Vagina (tissue), 2 donors: ENCODE data around the gene HNF1A.

Experiments used
- POLR2A ChIP-seq, 2 donors: fragments of 450-650 bp; IDR thresholded peaks; one replicate each; pipeline ENCODE4 v1.6.1; 2017; ENCODE audit warnings: antibody characterized with exemption in 2 of 2, mild to moderate bottlenecking in 2 of 2, moderate library complexity in 2 of 2
- POLR2AphosphoS5 ChIP-seq, 2 donors: sonication (generic); formaldehyde crosslinking; IDR thresholded peaks; one replicate each; pipeline ENCODE4 v1.9.0; 2017; ENCODE audit warnings: antibody characterized with exemption in 2 of 2, mild to moderate bottlenecking in 2 of 2, low read depth in 1 of 2; ENCODE audit not compliant: insufficient read depth in 1 of 2
- TF ChIP-seq, protein P1 (sequence below), 3 experiments: fragments of 450-650 bp in 2 of 3; fragments of 200-600 bp in 1 of 3; sonication (generic) in 1 of 3; IDR thresholded peaks; one replicate each; pipeline ENCODE4 v1.5.1; 2017 to 2019; ENCODE audit warnings: antibody characterized with exemption in 3 of 3, mild to moderate bottlenecking in 2 of 3, moderate library complexity in 2 of 3

- TF ChIP-seq POLR2A (IDR thresholded peaks at IDR 0.05) (no peak), POLR2AphosphoS5 (IDR thresholded peaks at IDR 0.05; ENCODE audit: insufficient read depth in 1 of 2, low read depth in 1 of 2) (no peak)
- TF ChIP-seq, protein P1, sequence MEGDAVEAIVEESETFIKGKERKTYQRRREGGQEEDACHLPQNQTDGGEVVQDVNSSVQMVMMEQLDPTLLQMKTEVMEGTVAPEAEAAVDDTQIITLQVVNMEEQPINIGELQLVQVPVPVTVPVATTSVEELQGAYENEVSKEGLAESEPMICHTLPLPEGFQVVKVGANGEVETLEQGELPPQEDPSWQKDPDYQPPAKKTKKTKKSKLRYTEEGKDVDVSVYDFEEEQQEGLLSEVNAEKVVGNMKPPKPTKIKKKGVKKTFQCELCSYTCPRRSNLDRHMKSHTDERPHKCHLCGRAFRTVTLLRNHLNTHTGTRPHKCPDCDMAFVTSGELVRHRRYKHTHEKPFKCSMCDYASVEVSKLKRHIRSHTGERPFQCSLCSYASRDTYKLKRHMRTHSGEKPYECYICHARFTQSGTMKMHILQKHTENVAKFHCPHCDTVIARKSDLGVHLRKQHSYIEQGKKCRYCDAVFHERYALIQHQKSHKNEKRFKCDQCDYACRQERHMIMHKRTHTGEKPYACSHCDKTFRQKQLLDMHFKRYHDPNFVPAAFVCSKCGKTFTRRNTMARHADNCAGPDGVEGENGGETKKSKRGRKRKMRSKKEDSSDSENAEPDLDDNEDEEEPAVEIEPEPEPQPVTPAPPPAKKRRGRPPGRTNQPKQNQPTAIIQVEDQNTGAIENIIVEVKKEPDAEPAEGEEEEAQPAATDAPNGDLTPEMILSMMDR (IDR thresholded peaks at IDR 0.05) = no peak
Observed at GRCh38 chr12:120930032-120930431, 48.3 kb upstream of the HNF1A start.
